K562 (cell line): ENCODE data around the gene SUCO. TPM values are rescaled to one million over a fixed set of nuclear protein-coding genes. Genes with fewer than 3 reads are reported as not detected.

Experiments
- DNMT1 ChIP-seq: fragments of 450-650 bp; IDR thresholded peaks from 2 replicates; pipeline ENCODE4 v1.6.1; 2016; ENCODE audit warnings: antibody characterized with exemption, mild to moderate bottlenecking
- E2F6 ChIP-seq, 2 experiments: IDR thresholded peaks; 2 replicates each; pipeline ENCODE4 v1.6.1; 2011; ENCODE audit warnings: borderline replicate concordance in 1 of 2, control low read depth in 1 of 2, low read depth in 1 of 2, low read length in 1 of 2, mild to moderate bottlenecking in 1 of 2, mixed read lengths in 1 of 2, moderate library complexity in 1 of 2; ENCODE audit not compliant: insufficient read depth in 1 of 2, insufficient read length in 1 of 2, poor library complexity in 1 of 2, severe bottlenecking in 1 of 2; ENCODE audit errors: extremely low read depth in 1 of 2
- EGR1 ChIP-seq: fragments of 450-650 bp; conservative IDR thresholded peaks from 2 replicates; pipeline ENCODE4 v1.6.1; 2017; ENCODE audit warnings: mild to moderate bottlenecking
- NFE2 ChIP-seq: IDR thresholded peaks from 2 replicates; pipeline ENCODE4 v1.6.1; 2014; ENCODE audit warnings: antibody characterized with exemption, low read depth
- PHF21A ChIP-seq: fragments of 450-650 bp; IDR thresholded peaks from 2 replicates; pipeline ENCODE4 v1.6.1; 2017; ENCODE audit warnings: low read depth, borderline replicate concordance
- POLR2AphosphoS5 ChIP-seq: IDR thresholded peaks from 2 replicates; pipeline ENCODE4 v1.6.1; 2011; ENCODE audit warnings: mild to moderate bottlenecking, low read depth, low read length, moderate library complexity; ENCODE audit not compliant: control insufficient read depth, insufficient read depth
- STAT5B ChIP-seq: fragments of 250-450 bp; sonication (Bioruptor Pico); IDR thresholded peaks from 2 replicates; pipeline ENCODE4 v1.8.0; 2021; ENCODE audit warnings: mild to moderate bottlenecking, inconsistent platforms
- ZMIZ1 ChIP-seq, 2 experiments: fragments of 150-350 bp in 1 of 2; IDR thresholded peaks; 2 replicates each; pipeline ENCODE4 v1.6.1; 2012 to 2016; ENCODE audit warnings: low read depth in 2 of 2, low read length in 2 of 2, mild to moderate bottlenecking in 1 of 2, moderate library complexity in 1 of 2
- ZNF407 ChIP-seq: fragments of 450-650 bp; IDR thresholded peaks from 2 replicates; pipeline ENCODE4 v1.6.1; 2016; ENCODE audit warnings: low read depth
- ZNF766 ChIP-seq: fragments of 200-800 bp; sonication (Bioruptor generic); conservative IDR thresholded peaks from 2 replicates; pipeline ENCODE4 v1.6.1; 2016; ENCODE audit warnings: missing genetic modification characterization, missing compliant biosample characterization
- polyA plus RNA-seq, 8 experiments: library from polyadenylated mRNA; depleted of rRNA in 4 of 8; stranded (reverse) in 5 of 8; unstranded in 3 of 8; fragments of >200 nt; fragmentation: Nextera tagmentation in 2 of 8; fragmentation: Illumina TruSeq in 1 of 8; extraction: Ambion mirVana in 2 of 8; extraction: Trizol in 1 of 8; gene quantifications; 2 replicates each; pipeline versions ENCODE4 v1.2.1 to v1.2.3, GENCODE V29; 2011 to 2014; ENCODE audit warnings: inconsistent platforms in 1 of 8, missing spikeins in 1 of 8
- total RNA-seq, 7 experiments: library from RNA; depleted of rRNA in 6 of 7; stranded (reverse); fragments of >200 nt in 6 of 7; fragmentation: Illumina TruSeq in 2 of 7; extraction: Trizol in 2 of 7; gene quantifications; 2 replicates each; pipeline versions ENCODE4 v1.2.1 to v1.2.3, GENCODE V29; 2011 to 2021; ENCODE audit warnings: low replicate concordance in 1 of 7

The SUCO gene
- total and polyA plus RNA-seq, 9 of the 15 experiments (the other 6 are each of a cell fraction or from before 2014, with no cell fraction given), result 2.5 to 20.6 (median 14.3) TPM

GRCh38 chr1:172532700-172533512 is at the start of gene SUCO (continued):
- no peak for TF ChIP-seq ZNF407
- TF ChIP-seq POLR2AphosphoS5, result peak; percentile 74; the same call in 1 of the 2 replicates
- no peak for TF ChIP-seq STAT5B (CRISPR knock-in tag)
- no peak for TF ChIP-seq NFE2
- peak; percentile 65 for TF ChIP-seq EGR1
- TF ChIP-seq DNMT1, result no peak
- TF ChIP-seq PHF21A, result peak; percentile 46; the same call in 1 of the 2 replicates
- TF ChIP-seq E2F6 (IDR thresholded peaks at IDR 0.05; ENCODE audit: borderline replicate concordance in 1 of 2, extremely low read depth in 1 of 2, insufficient read depth in 1 of 2, insufficient read length in 1 of 2, low read depth in 1 of 2, low read length in 1 of 2, poor library complexity in 1 of 2, severe bottlenecking in 1 of 2), result peak; percentile 46 to 69
- peak; percentile 37; the same call in 1 of the 2 replicates for TF ChIP-seq ZNF766
- no peak for TF ChIP-seq ZMIZ1 (IDR thresholded peaks at IDR 0.05; ENCODE audit: low read depth in 2 of 2, low read length in 2 of 2)
